Caco-2 (cell line): ENCODE measurements around the gene PALLD. TPM values are rescaled to one million over a fixed set of nuclear protein-coding genes. Genes with fewer than 3 reads are reported as not detected.

Experiments
- BruUV-seq: library from RNA; stranded (reverse); fragments of 400-500 nt; replicated peaks from 2 replicates; lab custom pipeline; 2021; lab: Mats Ljungman, UMichigan
- CTCF ChIA-PET: fragments of 300-600 bp; sonication (Branson Sonifier 250); formaldehyde crosslinking; loops from one replicate; lab custom pipeline; 2022; ENCODE audit warnings: antibody characterized with exemption; lab: Charles Lee
- POLR2A ChIA-PET: fragments of 300-600 bp; sonication (Branson Sonifier 250); formaldehyde crosslinking; loops from one replicate; lab custom pipeline; 2022; ENCODE audit warnings: antibody characterized with exemption; lab: Charles Lee
- DNase-seq, 2 experiments: peaks; one replicate each; pipeline versions ENCODE4 v3.0.0 to v3.0.0-alpha.2; 2020 to 2022
- H3K27me3 ChIP-seq: replicated peaks from 2 replicates; pipeline ENCODE4 v1.6.0; 2011; ENCODE audit warnings: low read length; ENCODE audit not compliant: control insufficient read depth, insufficient read depth
- H3K36me3 ChIP-seq: 2 replicates; pipeline ENCODE4 v1.5.1; 2011; ENCODE audit warnings: low read length; ENCODE audit not compliant: control insufficient read depth, insufficient read depth
- H3K4me1 ChIP-seq: fragments of 250-450 bp; sonication (Bioruptor Pico); 2 replicates; pipeline ENCODE4 v1.5.1; 2020; ENCODE audit warnings: mild to moderate bottlenecking
- H3K4me3 ChIP-seq: 2 replicates; pipeline ENCODE4 v1.5.1; 2011; ENCODE audit warnings: low read depth, mild to moderate bottlenecking, control low read depth, low read length
- H3K9me3 ChIP-seq: fragments of 250-450 bp; sonication (Bioruptor Pico); 2 replicates; pipeline ENCODE4 v1.5.1; 2020; ENCODE audit warnings: mild to moderate bottlenecking, moderate library complexity
- H3K27ac Mint-ChIP-seq: one replicate; pipeline ENCODE4 v1.8.0; 2022; ENCODE audit warnings: mixed read lengths; ENCODE audit not compliant: unreplicated experiment
- H3K27me3 Mint-ChIP-seq: one replicate; pipeline ENCODE4 v1.8.0; 2022; ENCODE audit warnings: mixed read lengths; ENCODE audit not compliant: insufficient read depth, unreplicated experiment
- H3K36me3 Mint-ChIP-seq: one replicate; pipeline ENCODE4 v1.8.0; 2022; ENCODE audit warnings: mild to moderate bottlenecking, mixed read lengths; ENCODE audit not compliant: insufficient read depth, unreplicated experiment
- H3K4me1 Mint-ChIP-seq: one replicate; pipeline ENCODE4 v1.8.0; 2022; ENCODE audit warnings: low read depth, mixed read lengths; ENCODE audit not compliant: unreplicated experiment
- H3K4me3 Mint-ChIP-seq: one replicate; pipeline ENCODE4 v1.8.0; 2022; ENCODE audit warnings: mild to moderate bottlenecking, moderate library complexity, mixed read lengths; ENCODE audit not compliant: unreplicated experiment
- H3K9me3 Mint-ChIP-seq: one replicate; pipeline ENCODE4 v1.8.0; 2022; ENCODE audit warnings: mixed read lengths; ENCODE audit not compliant: unreplicated experiment
- intact Hi-C: fragments of 100-400 bp; cut with micrococcal nuclease; formaldehyde crosslinking; loops from one replicate; pipeline ENCODE4 v1.10.0; 2022; ENCODE audit not compliant: unreplicated experiment
- total RNA-seq: library from RNA; stranded (reverse); gene quantifications from 2 replicates; pipeline ENCODE4 v1.2.3, GENCODE V29; 2022
- TF ChIP-seq, protein P1 (sequence below), 2 experiments: fragments of 200-600 bp in 1 of 2; IDR thresholded peaks; 1 replicate in 1 of 2; 2 replicates in 1 of 2; pipeline versions ENCODE4 v1.5.1 to v1.8.0; 2011 to 2022; ENCODE audit warnings: antibody characterized with exemption in 1 of 2, control low read depth in 1 of 2, inconsistent platforms in 1 of 2, low read depth in 1 of 2, low read length in 1 of 2, mild to moderate bottlenecking in 1 of 2, moderate library complexity in 1 of 2; ENCODE audit not compliant: insufficient read depth in 1 of 2, severe bottlenecking in 1 of 2, unreplicated experiment in 1 of 2

Gene PALLD
- total RNA-seq, 1 experiment from 2014 or later = 12.3 TPM

- H3K4me3 ChIP-seq = no peak overlapping the region
- POLR2A ChIA-PET = no interaction called here
- no peak overlapping the region for H3K4me3 Mint-ChIP-seq
- no peaks in the 10 kb centered on the region for H3K36me3 ChIP-seq
- CTCF ChIA-PET = interaction anchor here (0.7 kb wide), 1 partner anchor 1189 kb away, joined by 3 read pairs; the partner anchor contains the start of gene MFAP3L
- DNase-seq = no peak
- peaks cover 6% of the 10 kb centered on the region for H3K4me1 Mint-ChIP-seq
- no peaks in the 10 kb centered on the region for H3K27me3 Mint-ChIP-seq
- no peaks in the 10 kb centered on the region for H3K27me3 ChIP-seq
- peak overlapping the region; percentile 38 for H3K27ac Mint-ChIP-seq
- no peaks in the 10 kb centered on the region for H3K9me3 Mint-ChIP-seq
- no peaks in the 10 kb centered on the region for H3K9me3 ChIP-seq
- BruUV-seq = no TSS peak
- intact Hi-C loops = no loop called here
- H3K4me1 ChIP-seq = no peaks in the 10 kb centered on the region
- TF ChIP-seq, protein P1, sequence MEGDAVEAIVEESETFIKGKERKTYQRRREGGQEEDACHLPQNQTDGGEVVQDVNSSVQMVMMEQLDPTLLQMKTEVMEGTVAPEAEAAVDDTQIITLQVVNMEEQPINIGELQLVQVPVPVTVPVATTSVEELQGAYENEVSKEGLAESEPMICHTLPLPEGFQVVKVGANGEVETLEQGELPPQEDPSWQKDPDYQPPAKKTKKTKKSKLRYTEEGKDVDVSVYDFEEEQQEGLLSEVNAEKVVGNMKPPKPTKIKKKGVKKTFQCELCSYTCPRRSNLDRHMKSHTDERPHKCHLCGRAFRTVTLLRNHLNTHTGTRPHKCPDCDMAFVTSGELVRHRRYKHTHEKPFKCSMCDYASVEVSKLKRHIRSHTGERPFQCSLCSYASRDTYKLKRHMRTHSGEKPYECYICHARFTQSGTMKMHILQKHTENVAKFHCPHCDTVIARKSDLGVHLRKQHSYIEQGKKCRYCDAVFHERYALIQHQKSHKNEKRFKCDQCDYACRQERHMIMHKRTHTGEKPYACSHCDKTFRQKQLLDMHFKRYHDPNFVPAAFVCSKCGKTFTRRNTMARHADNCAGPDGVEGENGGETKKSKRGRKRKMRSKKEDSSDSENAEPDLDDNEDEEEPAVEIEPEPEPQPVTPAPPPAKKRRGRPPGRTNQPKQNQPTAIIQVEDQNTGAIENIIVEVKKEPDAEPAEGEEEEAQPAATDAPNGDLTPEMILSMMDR (IDR thresholded peaks at IDR 0.05; ENCODE audit: insufficient read depth in 1 of 2, low read depth in 1 of 2, low read length in 1 of 2, severe bottlenecking in 1 of 2, unreplicated experiment in 1 of 2) = no peak
- peaks cover 16% of the 10 kb centered on the region for H3K36me3 Mint-ChIP-seq
These were observed 341.1 kb downstream of the PALLD start for GRCh38 chr4:168837922-168838321.

DNA sequence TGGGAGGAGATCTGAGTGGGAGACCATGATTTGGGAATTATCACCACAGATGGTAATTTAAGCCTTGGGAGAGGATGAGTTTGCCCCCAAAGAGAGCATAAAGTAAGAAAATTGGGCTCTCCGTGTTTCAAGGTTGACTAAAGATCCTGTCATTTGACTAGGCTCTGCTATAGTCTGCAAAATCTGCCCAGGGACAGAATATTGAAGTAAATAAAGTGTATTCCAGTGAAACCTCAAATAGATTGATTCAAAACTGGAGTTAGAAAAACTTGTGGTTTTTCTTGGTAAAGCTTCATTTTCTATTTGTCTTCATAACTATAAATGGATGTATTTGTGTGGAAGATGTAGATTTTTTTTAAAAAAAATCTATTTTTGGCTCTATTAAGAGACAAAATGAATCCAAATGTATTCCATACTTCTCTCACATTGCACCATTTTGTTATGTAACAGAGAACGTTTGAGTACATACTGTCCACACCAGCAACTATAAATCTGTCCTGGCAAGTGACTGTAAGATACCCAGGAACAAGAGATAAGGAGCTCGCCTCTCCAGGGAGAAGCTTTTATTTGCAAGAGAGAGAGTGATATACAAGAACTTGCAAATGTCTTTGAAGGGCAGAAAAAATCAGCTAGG, 343.0 kb downstream of the PALLD start:
- no TSS peak for BruUV-seq
- Histone ChIP-seq H3K36me3 (no peaks in the 10 kb centered on the region), H3K4me3 (no peak overlapping the region), H3K4me1 (0 out of 2 replicates have a peak, but pooled peaks cover 5% of the 10 kb centered on the region), H3K27me3 (no peaks in the 10 kb centered on the region), H3K9me3 (no peaks in the 10 kb centered on the region)
- no peak overlapping the region for H3K4me3 Mint-ChIP-seq
- POLR2A ChIA-PET = interaction anchor here (0.5 kb wide), 1 partner anchor 8 kb away, joined by 12 read pairs; no protein-coding TSS in a partner anchor
- no peaks in the 10 kb centered on the region for H3K9me3 Mint-ChIP-seq
- TF ChIP-seq, protein P1 (IDR thresholded peaks at IDR 0.05; ENCODE audit: insufficient read depth in 1 of 2, low read depth in 1 of 2, low read length in 1 of 2, severe bottlenecking in 1 of 2, unreplicated experiment in 1 of 2) = no peak
- peaks cover 16% of the 10 kb centered on the region for H3K36me3 Mint-ChIP-seq
- DNase-seq = no peak
- H3K27me3 Mint-ChIP-seq = no peaks in the 10 kb centered on the region
- intact Hi-C loops = no loop called here
- H3K27ac Mint-ChIP-seq = no peak overlapping the region
- CTCF ChIA-PET = no interaction called here
- H3K4me1 Mint-ChIP-seq = peaks cover 11% of the 10 kb centered on the region

DNA sequence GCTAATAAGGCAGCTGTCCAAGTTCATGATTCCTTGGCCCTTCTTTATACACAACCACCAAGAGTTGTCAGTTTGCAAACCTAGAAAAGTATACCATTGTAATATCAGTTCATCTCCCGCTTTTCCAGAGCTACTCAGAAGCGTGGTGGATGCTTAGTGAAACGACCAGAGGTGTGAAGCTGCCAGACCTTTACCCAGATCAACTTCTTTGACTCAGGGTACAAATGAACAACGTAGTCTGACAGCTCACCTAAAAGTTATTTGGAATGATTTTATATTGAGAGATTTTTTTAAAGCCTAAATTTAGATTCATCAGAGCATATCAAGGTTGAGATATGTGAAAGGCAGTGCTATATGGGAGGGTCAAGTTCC, 343.5 kb downstream of the PALLD start:
- no peaks in the 10 kb centered on the region for H3K27me3 ChIP-seq
- intact Hi-C loops = no loop called here
- POLR2A ChIA-PET = no interaction called here
- H3K9me3 Mint-ChIP-seq = no peaks in the 10 kb centered on the region
- TF ChIP-seq, protein P1 (IDR thresholded peaks at IDR 0.05; ENCODE audit: insufficient read depth in 1 of 2, low read depth in 1 of 2, low read length in 1 of 2, severe bottlenecking in 1 of 2, unreplicated experiment in 1 of 2) = no peak
- no peak overlapping the region for H3K4me3 ChIP-seq
- no peak overlapping the region for H3K4me3 Mint-ChIP-seq
- H3K27me3 Mint-ChIP-seq = no peaks in the 10 kb centered on the region
- H3K27ac Mint-ChIP-seq = no peak overlapping the region
- H3K36me3 ChIP-seq = no peaks in the 10 kb centered on the region
- no peak for DNase-seq
- no peaks in the 10 kb centered on the region for H3K9me3 ChIP-seq
- CTCF ChIA-PET = no interaction called here
- no TSS peak for BruUV-seq
- H3K36me3 Mint-ChIP-seq = peaks cover 16% of the 10 kb centered on the region
- peaks cover 13% of the 10 kb centered on the region for H3K4me1 Mint-ChIP-seq
- 0 out of 2 replicates have a peak, but pooled peaks cover 5% of the 10 kb centered on the region for H3K4me1 ChIP-seq
